HG03342 (cell line): Measurements from ENCODE around the gene HTT-AS.

Experiments
- ATAC-seq: cut with Tn5 transposase; IDR thresholded peaks from one replicate; pipeline ENCODE4 v1.9.1; 2021; ENCODE audit warnings: mild to moderate bottlenecking, moderate library complexity; ENCODE audit not compliant: unreplicated experiment

Gene HTT-AS

GRCh38 chr4:3091464-3091863, 17.1 kb upstream of the HTT-AS start:
- ATAC-seq: no peak

GRCh38 chr4:3087115-3087797, 12.9 kb upstream of the HTT-AS start:
- ATAC-seq: no peak

- no peak for ATAC-seq
Measured at GRCh38 chr4:3085948-3086670, 11.8 kb upstream of the HTT-AS start.

GRCh38 chr4:3083732-3084131, 9.4 kb upstream of the HTT-AS start:
- ATAC-seq: no peak

GRCh38 chr4:3082925-3083515, 8.7 kb upstream of the HTT-AS start:
- no peak for ATAC-seq

- no peak for ATAC-seq
Measured at GRCh38 chr4:3079694-3080123, 5.4 kb upstream of the HTT-AS start.

- peak; percentile 25 for ATAC-seq
Measured at GRCh38 chr4:3077796-3078195, 3.5 kb upstream of the HTT-AS start.

GRCh38 chr4:3075652-3075981, 1.3 kb upstream of the HTT-AS start:
- ATAC-seq: no peak

- no peak for ATAC-seq
Measured at GRCh38 chr4:3074846-3075651, 711 bp upstream of the HTT-AS start.

GRCh38 chr4:3073158-3074077, 920 bp downstream of the HTT-AS start:
- peak; percentile 23 for ATAC-seq

GRCh38 chr4:3071811-3072210, 2.5 kb downstream of the HTT-AS start:
- no peak for ATAC-seq

GRCh38 chr4:3070709-3071500, 3.4 kb downstream of the HTT-AS start:
- ATAC-seq: no peak

- no peak for ATAC-seq
Measured at GRCh38 chr4:3069661-3070199, 4.6 kb downstream of the HTT-AS start.

- ATAC-seq: no peak
Measured at GRCh38 chr4:3067473-3068001, 6.8 kb downstream of the HTT-AS start.

- no peak for ATAC-seq
Measured at GRCh38 chr4:3066836-3067400, 7.4 kb downstream of the HTT-AS start.

GRCh38 chr4:3065551-3065950, 8.8 kb downstream of the HTT-AS start:
- ATAC-seq: no peak

GRCh38 chr4:3062471-3062870, 11.9 kb downstream of the HTT-AS start:
- no peak for ATAC-seq

- ATAC-seq: no peak
Measured at GRCh38 chr4:3060946-3061345, 13.4 kb downstream of the HTT-AS start.

GRCh38 chr4:3059943-3060342, 14.4 kb downstream of the HTT-AS start:
- no peak for ATAC-seq
